HepG2 (cell line): ENCODE data around the gene ZNF674. TPM values are rescaled to one million over a fixed set of nuclear protein-coding genes. Genes with fewer than 3 reads are reported as not detected.

Experiments
- AGO2 ChIP-seq: fragments of 200-400 bp; formaldehyde crosslinking; optimal IDR thresholded peaks from 2 replicates; pipeline ENCODE3; 2017; ENCODE audit warnings: mild to moderate bottlenecking, low read depth, low read length, moderate library complexity
- FOXP4 ChIP-seq: sonication (generic); formaldehyde crosslinking; IDR thresholded peaks from 2 replicates; pipeline ENCODE4 v1.4.0; 2020; ENCODE audit warnings: missing genetic modification reagents
- HDAC1 ChIP-seq: sonication (generic); formaldehyde crosslinking; IDR thresholded peaks from 2 replicates; pipeline ENCODE4 v1.5.1; 2020; ENCODE audit warnings: mild to moderate bottlenecking, missing genetic modification reagents
- MAX ChIP-seq: IDR thresholded peaks from 2 replicates; pipeline ENCODE4 v1.6.1; 2012; ENCODE audit warnings: inconsistent platforms
- MXD3 ChIP-seq: IDR thresholded peaks from 2 replicates; pipeline ENCODE4 v1.6.1; 2016; ENCODE audit warnings: mild to moderate bottlenecking, missing biosample characterization, missing genetic modification reagents
- PCBP2 ChIP-seq: fragments of 200-400 bp; formaldehyde crosslinking; optimal IDR thresholded peaks from 2 replicates; pipeline ENCODE3; 2018; ENCODE audit warnings: low read length, low read depth; ENCODE audit not compliant: poor library complexity, severe bottlenecking
- PHF5A ChIP-seq: IDR thresholded peaks from one replicate; pipeline ENCODE4 v1.6.1; 2018; ENCODE audit warnings: low read depth, missing genetic modification reagents; ENCODE audit not compliant: unreplicated experiment
- TGIF2 ChIP-seq: IDR thresholded peaks from 2 replicates; pipeline ENCODE4 v1.6.1; 2016; ENCODE audit warnings: control low read depth, missing compliant biosample characterization
- YEATS4 ChIP-seq: sonication (generic); formaldehyde crosslinking; IDR thresholded peaks from 2 replicates; pipeline ENCODE4 v1.4.0; 2020; ENCODE audit warnings: missing genetic modification reagents, borderline replicate concordance
- ZNF281 ChIP-seq: sonication (generic); formaldehyde crosslinking; IDR thresholded peaks from 2 replicates; pipeline ENCODE4 v1.4.0; 2020; ENCODE audit warnings: missing genetic modification reagents, borderline replicate concordance
- ZNF562 ChIP-seq: sonication (generic); formaldehyde crosslinking; IDR thresholded peaks from 2 replicates; pipeline ENCODE4 v1.8.0; 2022; ENCODE audit warnings: missing genetic modification reagents, borderline replicate concordance
- ZNF605 ChIP-seq: sonication (generic); formaldehyde crosslinking; IDR thresholded peaks from 2 replicates; pipeline ENCODE4 v1.8.0; 2022; ENCODE audit warnings: mild to moderate bottlenecking, missing genetic modification reagents
- ZNF639 ChIP-seq: conservative IDR thresholded peaks from 2 replicates; pipeline ENCODE4 v1.6.1; 2018; ENCODE audit warnings: missing genetic modification reagents
- ZNF646 ChIP-seq: sonication (generic); formaldehyde crosslinking; IDR thresholded peaks from 2 replicates; pipeline ENCODE4 v1.9.0; 2021; ENCODE audit warnings: mild to moderate bottlenecking, missing genetic modification reagents
- polyA plus RNA-seq, 8 experiments: library from polyadenylated mRNA; depleted of rRNA in 3 of 8; stranded (reverse) in 7 of 8; unstranded in 1 of 8; fragments of >200 nt; fragmentation: Illumina TruSeq in 4 of 8; extraction: Trizol in 4 of 8; gene quantifications; 2 replicates each; pipeline versions ENCODE4 v1.2.1 to v1.2.3, GENCODE V29; 2011 to 2016; ENCODE audit warnings: low read depth in 4 of 8, missing spikeins in 1 of 8, mixed read lengths in 1 of 8; ENCODE audit not compliant: insufficient read depth in 1 of 8
- total RNA-seq, 5 experiments: library from RNA; depleted of rRNA; stranded (reverse); fragments of >200 nt; fragmentation: Illumina TruSeq; extraction: Trizol; gene quantifications; 2 replicates each; pipeline ENCODE4 v1.2.3, GENCODE V29; 2016; ENCODE audit warnings: low read depth in 1 of 5

The ZNF674 gene
- total and polyA plus RNA-seq, 2 of the 13 experiments (the other 11 are each of a cell fraction or from before 2014, with no cell fraction given), result 2.9 to 3.5 TPM

- TF ChIP-seq AGO2 (no peak), ZNF646 (CRISPR knock-in tag) (0 out of 2 replicates have a peak, but pooled peaks have one; percentile 47), MXD3 (no peak), ZNF562 (CRISPR knock-in tag) (no peak), HDAC1 (CRISPR knock-in tag) (no peak), PCBP2 (peak; percentile 34), YEATS4 (CRISPR knock-in tag) (0 out of 2 replicates have a peak, but pooled peaks have one; percentile 23), TGIF2 (CRISPR knock-in tag) (0 out of 2 replicates have a peak, but pooled peaks have one; percentile 2), FOXP4 (CRISPR knock-in tag) (no peak), ZNF639 (CRISPR knock-in tag) (no peak), ZNF281 (CRISPR knock-in tag) (peak; percentile 68), MAX (peak; percentile 28; the same call in 1 of the 2 replicates), ZNF605 (CRISPR knock-in tag) (no peak), PHF5A (CRISPR knock-in tag) (no peak)
Measured at GRCh38 chrX:46575991-46576392, 30.8 kb upstream of the ZNF674 start (continued).
